NB4 (cell line): ENCODE results near the gene DOK7.

ENCODE experiments used
- MYC ChIP-seq: IDR thresholded peaks from 2 replicates; pipeline ENCODE4 v1.6.1; 2011; ENCODE audit warnings: low read depth, low read length
- POLR2A ChIP-seq: IDR thresholded peaks from 2 replicates; pipeline ENCODE4 v1.6.1; 2011; ENCODE audit warnings: mild to moderate bottlenecking; ENCODE audit not compliant: insufficient read length; ENCODE audit errors: extremely low read depth
- TF ChIP-seq, protein P1 (sequence below): IDR thresholded peaks from one replicate; pipeline ENCODE4 v1.5.1; 2012; ENCODE audit warnings: low read depth, low read length
- TF ChIP-seq, protein P2 (sequence below): IDR thresholded peaks from 2 replicates; pipeline ENCODE4 v1.6.1; 2011; ENCODE audit warnings: low read depth, low read length

DNA sequence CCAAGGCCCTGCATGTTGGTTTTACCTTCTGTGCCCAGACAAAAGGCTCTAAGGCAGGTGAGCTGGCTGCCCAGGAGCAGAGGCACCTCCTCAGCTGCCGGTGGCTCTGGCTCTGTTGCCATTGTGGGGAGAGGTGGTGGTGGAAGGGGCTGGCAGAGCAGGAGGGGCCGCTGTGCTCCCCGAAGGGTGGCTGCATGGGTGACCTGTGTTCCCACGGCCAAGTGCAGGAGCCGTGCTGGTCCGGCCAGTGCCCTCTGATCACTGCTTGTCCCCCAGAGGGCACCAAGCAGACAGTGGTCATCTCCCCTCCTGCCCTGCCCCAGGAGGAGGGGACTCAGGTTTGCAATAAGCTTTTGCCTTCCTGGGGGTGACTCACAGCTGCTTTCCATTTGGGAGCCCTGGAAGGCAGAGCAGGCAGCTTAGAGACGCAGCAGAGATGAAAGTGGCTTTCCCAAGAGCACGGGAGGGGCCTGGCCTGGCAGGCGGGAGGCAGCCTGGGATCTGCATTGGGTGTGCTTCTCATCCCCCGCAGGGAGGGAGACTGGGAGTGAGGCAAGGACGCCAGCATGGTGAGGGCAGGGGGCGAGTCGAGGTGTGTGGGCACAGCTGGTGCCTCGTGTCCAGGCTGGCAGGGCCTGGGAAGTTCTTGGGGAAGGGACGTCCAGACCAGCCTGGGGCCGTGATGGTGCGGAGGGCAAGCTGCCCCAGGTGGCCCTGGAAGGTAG lies 28.7 kb downstream of the DOK7 start:
- TF ChIP-seq, protein P1, sequence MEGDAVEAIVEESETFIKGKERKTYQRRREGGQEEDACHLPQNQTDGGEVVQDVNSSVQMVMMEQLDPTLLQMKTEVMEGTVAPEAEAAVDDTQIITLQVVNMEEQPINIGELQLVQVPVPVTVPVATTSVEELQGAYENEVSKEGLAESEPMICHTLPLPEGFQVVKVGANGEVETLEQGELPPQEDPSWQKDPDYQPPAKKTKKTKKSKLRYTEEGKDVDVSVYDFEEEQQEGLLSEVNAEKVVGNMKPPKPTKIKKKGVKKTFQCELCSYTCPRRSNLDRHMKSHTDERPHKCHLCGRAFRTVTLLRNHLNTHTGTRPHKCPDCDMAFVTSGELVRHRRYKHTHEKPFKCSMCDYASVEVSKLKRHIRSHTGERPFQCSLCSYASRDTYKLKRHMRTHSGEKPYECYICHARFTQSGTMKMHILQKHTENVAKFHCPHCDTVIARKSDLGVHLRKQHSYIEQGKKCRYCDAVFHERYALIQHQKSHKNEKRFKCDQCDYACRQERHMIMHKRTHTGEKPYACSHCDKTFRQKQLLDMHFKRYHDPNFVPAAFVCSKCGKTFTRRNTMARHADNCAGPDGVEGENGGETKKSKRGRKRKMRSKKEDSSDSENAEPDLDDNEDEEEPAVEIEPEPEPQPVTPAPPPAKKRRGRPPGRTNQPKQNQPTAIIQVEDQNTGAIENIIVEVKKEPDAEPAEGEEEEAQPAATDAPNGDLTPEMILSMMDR = no peak
- TF ChIP-seq POLR2A = no peak
- TF ChIP-seq, protein P2, sequence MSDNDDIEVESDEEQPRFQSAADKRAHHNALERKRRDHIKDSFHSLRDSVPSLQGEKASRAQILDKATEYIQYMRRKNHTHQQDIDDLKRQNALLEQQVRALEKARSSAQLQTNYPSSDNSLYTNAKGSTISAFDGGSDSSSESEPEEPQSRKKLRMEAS = no peak
- no peak for TF ChIP-seq MYC
